Thoracic aorta (tissue), 2 donors: ENCODE results near the gene NFX1. TPM values are rescaled to one million over a fixed set of nuclear protein-coding genes. Genes with fewer than 3 reads are reported as not detected.
"Not testable (repeated sequence)": the region's sequence is repeated elsewhere in the genome, so short reads cannot be mapped to it uniquely, and the experiment has no call there.

Experiments used
- ATAC-seq: fragments of 150-250 bp; one replicate; pipeline ENCODE4 v1.8.0; 2017; ENCODE audit warnings: low read depth; ENCODE audit not compliant: insufficient number of reproducible peaks, low FRiP score
- DNase-seq: peaks from one replicate; pipeline ENCODE4 v3.0.0-alpha.2; 2020; ENCODE audit warnings: low spot score
- H3K27ac ChIP-seq, 2 donors: fragments of 200-600 bp; sonication (generic); 1 replicate in 1 of 2; 2 replicates in 1 of 2; pipeline ENCODE4 v1.5.1; 2016; ENCODE audit warnings: mild to moderate bottlenecking in 2 of 2, moderate library complexity in 2 of 2
- H3K27me3 ChIP-seq: fragments of 200-600 bp; sonication (generic); replicated peaks from 2 replicates; pipeline ENCODE4 v1.6.0; 2016; ENCODE audit warnings: mild to moderate bottlenecking; ENCODE audit not compliant: insufficient read depth
- H3K36me3 ChIP-seq: fragments of 200-600 bp; sonication (generic); one replicate; pipeline ENCODE4 v1.5.1; 2016
- H3K4me1 ChIP-seq, 2 donors: fragments of 200-600 bp; sonication (generic); 1 replicate in 1 of 2; 2 replicates in 1 of 2; pipeline versions ENCODE4 v1.5.1 to v1.6.0; 2016; ENCODE audit warnings: low read depth in 2 of 2, mild to moderate bottlenecking in 1 of 2; ENCODE audit not compliant: control insufficient read depth in 1 of 2
- H3K4me3 ChIP-seq: fragments of 200-600 bp; sonication (generic); 2 replicates; pipeline ENCODE4 v1.5.1; 2016; ENCODE audit warnings: mild to moderate bottlenecking
- H3K9me3 ChIP-seq: fragments of 200-600 bp; sonication (generic); 2 replicates; pipeline ENCODE4 v1.5.1; 2016
- CTCF ChIP-seq: fragments of 200-600 bp; sonication (generic); IDR thresholded peaks from one replicate; pipeline ENCODE4 v1.5.1; 2019; ENCODE audit warnings: antibody characterized with exemption
- total RNA-seq, 2 donors: library from RNA; depleted of rRNA; stranded (reverse); fragments of >200 nt; gene quantifications; one replicate each; pipeline versions ENCODE4 v1.1.0 to v1.2.3, GENCODE V29; 2016

The NFX1 gene
- total RNA-seq, 2 donors from 2014 or later: 22.5 to 39.7 TPM

- DNase-seq (no peak), ATAC-seq (no peak)
- Histone ChIP-seq H3K9me3 (no peaks in the 10 kb centered on the region), H3K27me3 (no peaks in the 10 kb centered on the region), H3K4me1 (no peaks in the 10 kb centered on the region), H3K4me3 (no peak overlapping the region), H3K36me3 (no peaks in the 10 kb centered on the region), H3K27ac (no peak overlapping the region)
- TF ChIP-seq CTCF: no peak
These were observed 90.2 kb downstream of the NFX1 start for GRCh38 chr9:33380390-33381094.

GRCh38 chr9:33381231-33381791 is 91.0 kb downstream of the NFX1 start:
- H3K36me3 ChIP-seq: no peaks in the 10 kb centered on the region
- ATAC-seq (no peak), DNase-seq (no peak)
- no peak overlapping the region for H3K27ac ChIP-seq
- H3K4me1 ChIP-seq: no peaks in the 10 kb centered on the region
- no peak overlapping the region for H3K4me3 ChIP-seq
- H3K27me3 ChIP-seq: no peaks in the 10 kb centered on the region
- H3K9me3 ChIP-seq: no peaks in the 10 kb centered on the region
- no peak for TF ChIP-seq CTCF

- not testable (repeated sequence) for H3K27ac ChIP-seq, H3K27me3 ChIP-seq, DNase-seq, H3K4me1 ChIP-seq, H3K4me3 ChIP-seq, H3K9me3 ChIP-seq, ATAC-seq, H3K36me3 ChIP-seq
These were observed 92.1 kb downstream of the NFX1 start for GRCh38 chr9:33382397-33382796.

GRCh38 chr9:33383396-33383795 is 93.1 kb downstream of the NFX1 start:
- not testable (repeated sequence) for H3K27ac ChIP-seq, H3K36me3 ChIP-seq, H3K4me1 ChIP-seq, H3K4me3 ChIP-seq, H3K27me3 ChIP-seq, H3K9me3 ChIP-seq, DNase-seq, ATAC-seq

GRCh38 chr9:33385536-33385935 is 95.2 kb downstream of the NFX1 start:
- H3K4me1 ChIP-seq, H3K4me3 ChIP-seq, ATAC-seq, H3K9me3 ChIP-seq, H3K27ac ChIP-seq, DNase-seq, H3K36me3 ChIP-seq, H3K27me3 ChIP-seq: not testable (repeated sequence)

- not testable (repeated sequence) for H3K27ac ChIP-seq, H3K4me1 ChIP-seq, H3K4me3 ChIP-seq, ATAC-seq, H3K9me3 ChIP-seq, H3K36me3 ChIP-seq, H3K27me3 ChIP-seq, DNase-seq
These were observed 95.8 kb downstream of the NFX1 start for GRCh38 chr9:33385979-33386640.

GRCh38 chr9:33386641-33386996 is 96.3 kb downstream of the NFX1 start:
- H3K27ac ChIP-seq, H3K36me3 ChIP-seq, ATAC-seq, H3K4me3 ChIP-seq, H3K9me3 ChIP-seq, H3K4me1 ChIP-seq, DNase-seq, H3K27me3 ChIP-seq: not testable (repeated sequence)

GRCh38 chr9:33386998-33387397 is 96.7 kb downstream of the NFX1 start:
- not testable (repeated sequence) for DNase-seq, H3K4me3 ChIP-seq, H3K36me3 ChIP-seq, H3K27me3 ChIP-seq, H3K27ac ChIP-seq, ATAC-seq, H3K9me3 ChIP-seq
- peaks cover 10 to 12% of the 10 kb centered on the region in 2 donors for H3K4me1 ChIP-seq
